H9 (cell line): ENCODE measurements around the gene TMEM52B. TPM values are rescaled to one million over a fixed set of nuclear protein-coding genes. Genes with fewer than 3 reads are reported as not detected.

Experiments used
- DNase-seq: peaks from one replicate; pipeline ENCODE4 v3.0.0-alpha.2; 2017
- H2AFZ ChIP-seq: one replicate; pipeline ENCODE4 v1.6.1; 2013; ENCODE audit warnings: mild to moderate bottlenecking, low read length, control low read depth, moderate library complexity
- H2AK5ac ChIP-seq: 2 replicates; pipeline ENCODE4 v1.6.1; 2013; ENCODE audit warnings: low read length, control low read depth, mixed read lengths; ENCODE audit not compliant: insufficient read length
- H2BK120ac ChIP-seq: one replicate; pipeline ENCODE4 v1.6.1; 2013; ENCODE audit warnings: low read depth, mild to moderate bottlenecking, low read length, control low read depth, inconsistent platforms; ENCODE audit not compliant: poor library complexity, severe bottlenecking
- H2BK12ac ChIP-seq: 2 replicates; pipeline ENCODE4 v1.6.1; 2013; ENCODE audit warnings: low read length, control low read depth, mixed read lengths, low read depth; ENCODE audit not compliant: insufficient read length
- H2BK15ac ChIP-seq: 2 replicates; pipeline ENCODE4 v1.6.1; 2013; ENCODE audit warnings: low read depth, low read length, control low read depth
- H2BK20ac ChIP-seq: one replicate; pipeline ENCODE4 v1.6.1; 2013; ENCODE audit warnings: low read depth, mild to moderate bottlenecking, low read length, control low read depth, inconsistent platforms; ENCODE audit not compliant: poor library complexity, severe bottlenecking
- H2BK5ac ChIP-seq: 2 replicates; pipeline ENCODE4 v1.6.1; 2013; ENCODE audit warnings: low read length, control low read depth, mixed read lengths; ENCODE audit not compliant: insufficient read length
- H3K14ac ChIP-seq: 2 replicates; pipeline ENCODE4 v1.6.1; 2013; ENCODE audit warnings: low read length, control low read depth; ENCODE audit not compliant: insufficient read depth
- H3K18ac ChIP-seq: 2 replicates; pipeline ENCODE4 v1.6.1; 2013; ENCODE audit warnings: low read depth, mild to moderate bottlenecking, mixed read lengths, low read length, control low read depth; ENCODE audit not compliant: insufficient read length
- H3K23ac ChIP-seq: 2 replicates; pipeline ENCODE4 v1.6.1; 2013; ENCODE audit warnings: low read length, control low read depth, mixed read lengths, low read depth; ENCODE audit not compliant: insufficient read length
- H3K23me2 ChIP-seq: 2 replicates; pipeline ENCODE4 v1.6.1; 2013; ENCODE audit warnings: low read depth, mild to moderate bottlenecking, mixed read lengths, low read length, control low read depth; ENCODE audit not compliant: insufficient read length, poor library complexity, severe bottlenecking
- H3K27ac ChIP-seq: 2 replicates; pipeline ENCODE4 v1.5.1; 2013; ENCODE audit warnings: low read length, control low read depth, mixed read lengths, low read depth; ENCODE audit not compliant: insufficient read length
- H3K27me3 ChIP-seq: 2 replicates; pipeline ENCODE4 v1.6.1; 2013; ENCODE audit warnings: low read length, control low read depth, inconsistent platforms; ENCODE audit not compliant: insufficient read depth
- H3K4ac ChIP-seq: 2 replicates; pipeline ENCODE4 v1.6.1; 2013; ENCODE audit warnings: low read depth, mild to moderate bottlenecking, control low read depth, inconsistent platforms, low read length, moderate library complexity
- H3K4me1 ChIP-seq: 2 replicates; pipeline ENCODE4 v1.6.1; 2013; ENCODE audit warnings: low read length, control low read depth, inconsistent platforms; ENCODE audit not compliant: insufficient read depth
- H3K4me2 ChIP-seq: 2 replicates; pipeline ENCODE4 v1.6.1; 2013; ENCODE audit warnings: low read length, control low read depth, mixed read lengths; ENCODE audit not compliant: insufficient read length, insufficient read depth
- H3K56ac ChIP-seq: 2 replicates; pipeline ENCODE4 v1.6.1; 2013; ENCODE audit warnings: low read depth, mild to moderate bottlenecking, mixed read lengths, low read length, control low read depth; ENCODE audit not compliant: insufficient read length
- H3K79me1 ChIP-seq: 2 replicates; pipeline ENCODE4 v1.6.1; 2013; ENCODE audit warnings: low read depth, mild to moderate bottlenecking, moderate library complexity, low read length, control low read depth, inconsistent platforms; ENCODE audit not compliant: insufficient read depth, poor library complexity, severe bottlenecking
- H3K79me2 ChIP-seq: 2 replicates; pipeline ENCODE4 v1.6.1; 2013; ENCODE audit warnings: low read length, control low read depth, inconsistent platforms; ENCODE audit not compliant: insufficient read depth
- H3K9ac ChIP-seq: 2 replicates; pipeline ENCODE4 v1.6.1; 2013; ENCODE audit warnings: low read length, control low read depth, mixed read lengths; ENCODE audit not compliant: insufficient read length; ENCODE audit errors: extremely low read depth
- H3K9me3 ChIP-seq: one replicate; pipeline ENCODE4 v1.6.1; 2013; ENCODE audit warnings: low read depth, low read length, inconsistent platforms; ENCODE audit not compliant: control insufficient read depth
- H3T11ph ChIP-seq: one replicate; pipeline ENCODE4 v1.6.1; 2013; ENCODE audit warnings: mild to moderate bottlenecking, low read length, control low read depth, inconsistent platforms
- H4K20me1 ChIP-seq: one replicate; pipeline ENCODE4 v1.6.1; 2013; ENCODE audit not compliant: control insufficient read depth, insufficient read length, insufficient read depth
- H4K5ac ChIP-seq: 2 replicates; pipeline ENCODE4 v1.6.1; 2013; ENCODE audit warnings: low read depth, mild to moderate bottlenecking, mixed read lengths, low read length, control low read depth; ENCODE audit not compliant: insufficient read length
- H4K8ac ChIP-seq: replicated peaks from 2 replicates; pipeline ENCODE4 v1.6.1; 2013; ENCODE audit warnings: low read length, control low read depth, mixed read lengths, low read depth; ENCODE audit not compliant: insufficient read length
- H4K91ac ChIP-seq: 2 replicates; pipeline ENCODE4 v1.6.1; 2013; ENCODE audit warnings: low read depth, mild to moderate bottlenecking, moderate library complexity, mixed read lengths, low read length, control low read depth; ENCODE audit not compliant: insufficient read length
- H3K27ac Mint-ChIP-seq, 3 experiments: 2 replicates in 2 of 3; 3 replicates in 1 of 3; pipeline ENCODE4 v1.8.0; 2020 to 2021; ENCODE audit warnings: mixed read lengths in 3 of 3, mild to moderate bottlenecking in 1 of 3, moderate library complexity in 1 of 3
- H3K27me3 Mint-ChIP-seq: 2 replicates; pipeline ENCODE4 v1.8.0; 2021; ENCODE audit warnings: low read depth, mild to moderate bottlenecking, moderate library complexity, mixed read lengths
- H3K36me3 Mint-ChIP-seq, 3 experiments: 2 replicates in 2 of 3; 3 replicates in 1 of 3; pipeline ENCODE4 v1.8.0; 2020 to 2021; ENCODE audit warnings: low read depth in 3 of 3, mixed read lengths in 3 of 3; ENCODE audit not compliant: insufficient read depth in 1 of 3
- H3K4me1 Mint-ChIP-seq, 2 experiments: 2 replicates each; pipeline ENCODE4 v1.8.0; 2020; ENCODE audit warnings: mixed read lengths in 2 of 2
- H3K4me3 Mint-ChIP-seq, 2 experiments: 2 replicates in 1 of 2; 3 replicates in 1 of 2; pipeline ENCODE4 v1.8.0; 2020 to 2021; ENCODE audit warnings: mild to moderate bottlenecking in 2 of 2, mixed read lengths in 2 of 2, moderate library complexity in 1 of 2
- H3K9me3 Mint-ChIP-seq, 2 experiments: 2 replicates in 1 of 2; 3 replicates in 1 of 2; pipeline ENCODE4 v1.8.0; 2020; ENCODE audit warnings: mild to moderate bottlenecking in 2 of 2, mixed read lengths in 2 of 2, moderate library complexity in 1 of 2
- CTCF ChIP-seq: fragments of 200-600 bp; sonication (generic); conservative IDR thresholded peaks from 3 replicates; pipeline ENCODE4 v1.8.0; 2021; ENCODE audit warnings: antibody characterized with exemption, mild to moderate bottlenecking
- WGBS: extraction: QIAGEN DNeasy Blood & Tissue Kit; methylation state at CpG from one replicate; pipeline ENCODE4 v1.1.7; 2013; ENCODE audit warnings: missing lambda C conversion rate, low lambda C conversion rate, mixed read lengths; ENCODE audit not compliant: insufficient read length; ENCODE audit errors: extremely low coverage; 5-methylcytosine and 5-hydroxymethylcytosine counted together
- total RNA-seq: library from RNA; stranded (reverse); gene quantifications from 2 replicates; pipeline ENCODE4 v1.2.1, GENCODE V29; 2021

Gene TMEM52B
- total RNA-seq, 1 experiment from 2014 or later, result not detected

- Histone ChIP-seq H2BK5ac (no peak overlapping the region), H4K20me1 (no peaks in the 10 kb centered on the region), H4K5ac (no peak overlapping the region), H3K4ac (no peak overlapping the region), H3K23ac (no peak overlapping the region), H3K79me2 (no peaks in the 10 kb centered on the region), H3K79me1 (no peaks in the 10 kb centered on the region), H2BK20ac (no peak overlapping the region), H4K91ac (no peak overlapping the region), H3K56ac (no peak overlapping the region), H3K9me3 (no peaks in the 10 kb centered on the region), H3K27ac (no peak overlapping the region), H3K18ac (no peak overlapping the region), H2AFZ (no peak overlapping the region), H2BK120ac (no peak overlapping the region), H3T11ph (no peak overlapping the region), H3K4me1 (no peaks in the 10 kb centered on the region), H3K23me2 (no peaks in the 10 kb centered on the region), H2BK15ac (no peak overlapping the region), H3K9ac (no peak overlapping the region), H3K4me2 (no peak overlapping the region), H3K27me3 (no peaks in the 10 kb centered on the region), H3K14ac (no peak overlapping the region), H4K8ac (no peak overlapping the region), H2AK5ac (no peak overlapping the region), H2BK12ac (no peak overlapping the region)
- no peak overlapping the region; a peak in 1 of 7 replicates for H3K27ac Mint-ChIP-seq
- H3K4me3 Mint-ChIP-seq, result no peak overlapping the region
- H3K36me3 Mint-ChIP-seq, result no peaks in the 10 kb centered on the region
- no peak for TF ChIP-seq CTCF
- H3K4me1 Mint-ChIP-seq, result no peaks in the 10 kb centered on the region
- no CpG with 5 or more reads among the region's 1 CpG for WGBS
- no peaks in the 10 kb centered on the region for H3K27me3 Mint-ChIP-seq
- no peak for DNase-seq
- H3K9me3 Mint-ChIP-seq, result no peaks in the 10 kb centered on the region
These were observed 13.4 kb upstream of the TMEM52B start for GRCh38 chr12:10165421-10165820.
